GM21360 (cell line): ENCODE data around the gene SEMA4D.
A peak's percentile ranks its signal among the peaks of the same experiment; 100 is the strongest.

Experiments
- ATAC-seq: cut with Tn5 transposase; IDR thresholded peaks from one replicate; pipeline ENCODE4 v1.9.1; 2021; ENCODE audit warnings: mild to moderate bottlenecking, moderate library complexity; ENCODE audit not compliant: unreplicated experiment

The SEMA4D gene

GRCh38 chr9:89414670-89415324, 83.1 kb downstream of the SEMA4D start:
- ATAC-seq, result no peak

GRCh38 chr9:89413963-89414638, 83.8 kb downstream of the SEMA4D start:
- ATAC-seq, result no peak

GRCh38 chr9:89412951-89413350, 85.0 kb downstream of the SEMA4D start:
- no peak for ATAC-seq

- no peak for ATAC-seq
Observed at GRCh38 chr9:89412541-89412940, 85.4 kb downstream of the SEMA4D start.

- ATAC-seq, result no peak
Observed at GRCh38 chr9:89411759-89412158, 86.2 kb downstream of the SEMA4D start.

- ATAC-seq, result peak; percentile 46
Observed at GRCh38 chr9:89410641-89411350, 87.1 kb downstream of the SEMA4D start.

- no peak for ATAC-seq
Observed at GRCh38 chr9:89410022-89410421, 87.9 kb downstream of the SEMA4D start.

GRCh38 chr9:89409466-89409865, 88.4 kb downstream of the SEMA4D start:
- ATAC-seq, result no peak

- no peak for ATAC-seq
Observed at GRCh38 chr9:89408628-89409101, 89.2 kb downstream of the SEMA4D start.

- ATAC-seq, result no peak
Observed at GRCh38 chr9:89407070-89407469, 90.8 kb downstream of the SEMA4D start.

GRCh38 chr9:89405826-89406225, 92.1 kb downstream of the SEMA4D start:
- no peak for ATAC-seq

GRCh38 chr9:89404074-89404473, 93.8 kb downstream of the SEMA4D start:
- no peak for ATAC-seq

- ATAC-seq, result no peak
Observed at GRCh38 chr9:89402695-89403427, 95.1 kb downstream of the SEMA4D start.

- ATAC-seq, result peak; percentile 80
Observed at GRCh38 chr9:89400403-89401116, 97.4 kb downstream of the SEMA4D start.

GRCh38 chr9:89398621-89399020, 99.3 kb downstream of the SEMA4D start:
- no peak for ATAC-seq

- no peak for ATAC-seq
Observed at GRCh38 chr9:89397471-89397870, 100.4 kb downstream of the SEMA4D start.

- no peak for ATAC-seq
Observed at GRCh38 chr9:89395931-89396710, 101.8 kb downstream of the SEMA4D start.

GRCh38 chr9:89394412-89394811, 103.5 kb downstream of the SEMA4D start:
- ATAC-seq, result no peak

- no peak for ATAC-seq
Observed at GRCh38 chr9:89391585-89391984, 106.3 kb downstream of the SEMA4D start.
